Breast epithelium (tissue), 3 donors: ENCODE results near the gene SLC9A4.

Experiments used
- CTCF ChIP-seq, 3 donors: fragments of 450-650 bp; IDR thresholded peaks; one replicate each; pipeline ENCODE4 v1.5.1; 2016 to 2017; ENCODE audit warnings: antibody characterized with exemption in 3 of 3, mild to moderate bottlenecking in 3 of 3, moderate library complexity in 3 of 3
- POLR2A ChIP-seq: fragments of 450-650 bp; IDR thresholded peaks from one replicate; pipeline ENCODE4 v1.6.1; 2016; ENCODE audit warnings: antibody characterized with exemption, mild to moderate bottlenecking, moderate library complexity
- POLR2AphosphoS5 ChIP-seq, 3 donors: sonication (generic); formaldehyde crosslinking; IDR thresholded peaks; one replicate each; pipeline ENCODE4 v1.6.1; 2017; ENCODE audit warnings: antibody characterized with exemption in 3 of 3

- no peak for TF ChIP-seq CTCF (IDR thresholded peaks at IDR 0.05)
- TF ChIP-seq POLR2AphosphoS5 (IDR thresholded peaks at IDR 0.05) = no peak
- TF ChIP-seq POLR2A = no peak
Observed at GRCh38 chr2:102439065-102439695, 33.8 kb upstream of the SLC9A4 start.
